GM23248 (cell line): ENCODE data around the gene NFATC2. TPM values are rescaled to one million over a fixed set of nuclear protein-coding genes. Genes with fewer than 3 reads are reported as not detected.

Experiments
- DNase-seq: peaks from one replicate; pipeline ENCODE4 v3.0.0-alpha.2; 2015
- H2AFZ ChIP-seq: fragments of 200-600 bp; sonication (generic); 2 replicates; pipeline ENCODE4 v1.6.1; 2016; ENCODE audit warnings: antibody characterized with exemption
- H3F3A ChIP-seq: fragments of 200-600 bp; sonication (generic); 2 replicates; pipeline ENCODE4 v1.6.1; 2016; ENCODE audit warnings: mild to moderate bottlenecking, antibody characterized with exemption, mixed run types; ENCODE audit not compliant: insufficient read depth
- H3K27ac ChIP-seq: fragments of 200-600 bp; sonication (generic); 2 replicates; pipeline ENCODE4 v1.5.1; 2016; ENCODE audit warnings: mild to moderate bottlenecking
- H3K27me3 ChIP-seq: fragments of 200-600 bp; sonication (generic); replicated peaks from 2 replicates; pipeline ENCODE4 v1.6.1; 2016; ENCODE audit warnings: mild to moderate bottlenecking; ENCODE audit not compliant: insufficient read depth
- H3K36me3 ChIP-seq: fragments of 200-600 bp; sonication (generic); 2 replicates; pipeline ENCODE4 v1.6.1; 2016; ENCODE audit warnings: low read depth, mild to moderate bottlenecking
- H3K4me1 ChIP-seq: fragments of 200-600 bp; sonication (generic); 2 replicates; pipeline ENCODE4 v1.6.1; 2016; ENCODE audit warnings: mild to moderate bottlenecking; ENCODE audit not compliant: insufficient read depth
- H3K4me2 ChIP-seq: fragments of 200-600 bp; sonication (generic); one replicate; pipeline ENCODE4 v1.6.1; 2016; ENCODE audit warnings: mild to moderate bottlenecking; ENCODE audit not compliant: unreplicated experiment
- H3K4me3 ChIP-seq: fragments of 200-600 bp; sonication (generic); 2 replicates; pipeline ENCODE4 v1.5.1; 2016; ENCODE audit warnings: mild to moderate bottlenecking
- H3K79me2 ChIP-seq: fragments of 200-600 bp; sonication (generic); 2 replicates; pipeline ENCODE4 v1.6.1; 2016; ENCODE audit warnings: mild to moderate bottlenecking; ENCODE audit not compliant: insufficient read depth
- H3K9ac ChIP-seq: fragments of 200-600 bp; sonication (generic); 2 replicates; pipeline ENCODE4 v1.6.1; 2016; ENCODE audit warnings: mild to moderate bottlenecking
- H3K9me2 ChIP-seq: fragments of 200-600 bp; sonication (generic); 2 replicates; pipeline ENCODE4 v1.6.1; 2016; ENCODE audit warnings: mixed run types, mild to moderate bottlenecking, moderate library complexity; ENCODE audit not compliant: insufficient read depth
- H3K9me3 ChIP-seq: fragments of 200-600 bp; sonication (generic); one replicate; pipeline ENCODE4 v1.6.1; 2017; ENCODE audit warnings: low read depth
- H4K20me1 ChIP-seq: fragments of 200-600 bp; sonication (generic); 2 replicates; pipeline ENCODE4 v1.6.0; 2016; ENCODE audit not compliant: insufficient read depth
- EZH2 ChIP-seq: fragments of 200-600 bp; sonication (generic); IDR thresholded peaks from 2 replicates; pipeline ENCODE4 v1.6.1; 2018; ENCODE audit warnings: antibody characterized with exemption, mild to moderate bottlenecking; ENCODE audit not compliant: insufficient read depth, poor library complexity, severe bottlenecking
- EZH2phosphoT487 ChIP-seq: fragments of 200-600 bp; sonication (generic); IDR thresholded peaks from 2 replicates; pipeline ENCODE4 v1.6.1; 2018; ENCODE audit warnings: antibody characterized with exemption, moderate library complexity, mild to moderate bottlenecking, low read depth; ENCODE audit not compliant: insufficient read depth
- WGBS, 2 experiments: methylation state at CpG; one replicate each; pipeline ENCODE4 v1.1.6; 2015 to 2017; ENCODE audit warnings: low lambda C conversion rate in 2 of 2, low coverage in 1 of 2; ENCODE audit errors: missing lambda C conversion rate in 2 of 2; 5-methylcytosine and 5-hydroxymethylcytosine counted together
- in situ Hi-C: fragments of 300-500 bp; cut with MboI; formaldehyde crosslinking; loops from 2 replicates; pipeline ENCODE4 v1.15.0; 2020
- polyA plus RNA-seq: library from polyadenylated mRNA; unstranded; fragments of >200 nt; fragmentation: Nextera tagmentation; extraction: Ambion mirVana; gene quantifications from 2 replicates; pipeline ENCODE4 v1.2.1, GENCODE V29; 2016
- total RNA-seq: library from RNA; depleted of rRNA; stranded (reverse); fragments of >200 nt; shearing (Covaris generic); gene quantifications from 2 replicates; pipeline ENCODE4 v1.2.3, GENCODE V29; 2014

Gene NFATC2
- total and polyA plus RNA-seq, 2 experiments from 2014 or later, result 0.11 to 0.14 TPM

GRCh38 chr20:51583073-51583472 lies 40.6 kb upstream of the NFATC2 start:
- Histone ChIP-seq H3K27ac (no peak overlapping the region), H3F3A (peaks cover 22% of the 10 kb centered on the region), H3K9me3 (no peaks in the 10 kb centered on the region), H2AFZ (no peak overlapping the region), H3K9ac (no peak overlapping the region), H3K9me2 (no peaks in the 10 kb centered on the region), H3K4me1 (peaks cover 8% of the 10 kb centered on the region; the same call in 1 of the 2 replicates), H3K27me3 (no peaks in the 10 kb centered on the region), H3K4me3 (no peak overlapping the region), H3K4me2 (no peak overlapping the region), H3K79me2 (no peaks in the 10 kb centered on the region), H4K20me1 (no peaks in the 10 kb centered on the region), H3K36me3 (no peaks in the 10 kb centered on the region)
- 92 to 94% methylated on average over 13 of the region's 13 CpGs for WGBS, 2 experiments
- in situ Hi-C loops, result no loop called here
- TF ChIP-seq EZH2phosphoT487 (no peak), EZH2 (no peak)
- DNase-seq, result no peak

- Histone ChIP-seq H3K79me2 (no peaks in the 10 kb centered on the region), H3K4me2 (no peak overlapping the region), H3K9me3 (no peaks in the 10 kb centered on the region), H2AFZ (no peak overlapping the region), H3K27me3 (no peaks in the 10 kb centered on the region), H3K9ac (no peak overlapping the region), H3K27ac (no peak overlapping the region), H3K4me1 (peaks cover 8% of the 10 kb centered on the region; the same call in 1 of the 2 replicates), H3K36me3 (no peaks in the 10 kb centered on the region), H4K20me1 (no peaks in the 10 kb centered on the region), H3F3A (peaks cover 11% of the 10 kb centered on the region), H3K4me3 (no peak overlapping the region), H3K9me2 (no peaks in the 10 kb centered on the region)
- TF ChIP-seq EZH2phosphoT487, result no peak
- no peak for TF ChIP-seq EZH2
- DNase-seq, result no peak
- in situ Hi-C loops, result no loop called here
These were observed 39.1 kb upstream of the NFATC2 start for GRCh38 chr20:51581571-51581970.

GRCh38 chr20:51579137-51579536 lies 36.6 kb upstream of the NFATC2 start:
- 73 to 74% methylated on average over 8 of the region's 8 CpGs for WGBS, 2 experiments
- H3K9me2 ChIP-seq, result no peaks in the 10 kb centered on the region
- H3K4me3 ChIP-seq, result no peak overlapping the region
- no peaks in the 10 kb centered on the region for H3K27me3 ChIP-seq
- H3K9ac ChIP-seq, result no peak overlapping the region
- H3K36me3 ChIP-seq, result no peaks in the 10 kb centered on the region
- no peak overlapping the region for H3K4me2 ChIP-seq
- in situ Hi-C loops, result no loop called here
- no peak overlapping the region for H2AFZ ChIP-seq
- DNase-seq, result peak; percentile 50
- no peaks in the 10 kb centered on the region for H3K9me3 ChIP-seq
- no peaks in the 10 kb centered on the region for H4K20me1 ChIP-seq
- no peak overlapping the region for H3K27ac ChIP-seq
- H3K4me1 ChIP-seq, result no peaks in the 10 kb centered on the region
- H3F3A ChIP-seq, result peaks cover 5% of the 10 kb centered on the region; the same call in 1 of the 2 replicates
- no peaks in the 10 kb centered on the region for H3K79me2 ChIP-seq
- TF ChIP-seq EZH2phosphoT487, result no peak
- TF ChIP-seq EZH2, result no peak

- H3K9ac ChIP-seq, result no peak overlapping the region
- no peaks in the 10 kb centered on the region for H4K20me1 ChIP-seq
- H3K4me3 ChIP-seq, result no peak overlapping the region
- no peaks in the 10 kb centered on the region for H3K36me3 ChIP-seq
- no peak for DNase-seq
- no peaks in the 10 kb centered on the region for H3K79me2 ChIP-seq
- H3F3A ChIP-seq, result peaks cover 7% of the 10 kb centered on the region; the same call in 1 of the 2 replicates
- in situ Hi-C loops, result no loop called here
- H3K9me2 ChIP-seq, result no peaks in the 10 kb centered on the region
- no peak for TF ChIP-seq EZH2phosphoT487
- no peak for TF ChIP-seq EZH2
- no peaks in the 10 kb centered on the region for H3K9me3 ChIP-seq
- no peaks in the 10 kb centered on the region for H3K4me1 ChIP-seq
- no peak overlapping the region for H2AFZ ChIP-seq
- WGBS, 2 experiments, result 74 to 75% methylated on average over 2 of the region's 2 CpGs
- no peaks in the 10 kb centered on the region for H3K27me3 ChIP-seq
- H3K4me2 ChIP-seq, result no peak overlapping the region
- no peak overlapping the region for H3K27ac ChIP-seq
These were observed 35.6 kb upstream of the NFATC2 start for GRCh38 chr20:51578145-51578459.

- Histone ChIP-seq H3K79me2 (no peaks in the 10 kb centered on the region), H3K4me3 (no peak overlapping the region), H3K9me3 (no peaks in the 10 kb centered on the region), H3K9ac (no peak overlapping the region), H3K4me2 (no peak overlapping the region), H3F3A (peaks cover 7% of the 10 kb centered on the region; the same call in 1 of the 2 replicates), H3K27me3 (no peaks in the 10 kb centered on the region), H3K27ac (no peak overlapping the region), H3K36me3 (no peaks in the 10 kb centered on the region), H3K4me1 (no peaks in the 10 kb centered on the region), H2AFZ (no peak overlapping the region), H4K20me1 (no peaks in the 10 kb centered on the region), H3K9me2 (no peaks in the 10 kb centered on the region)
- in situ Hi-C loops, result no loop called here
- TF ChIP-seq EZH2phosphoT487, result no peak
- TF ChIP-seq EZH2, result no peak
- DNase-seq, result no peak
- WGBS, 2 experiments, result 79 to 81% methylated on average over 11 of the region's 11 CpGs
These were observed 35.1 kb upstream of the NFATC2 start for GRCh38 chr20:51577432-51578144.
